ENCODE data around the gene MARVELD1. TPM values are rescaled to one million over a fixed set of nuclear protein-coding genes. Genes with fewer than 3 reads are reported as not detected.

Gene MARVELD1
- total RNA-seq, 1 donor from 2014 or later: 75.4 TPM

DNA sequence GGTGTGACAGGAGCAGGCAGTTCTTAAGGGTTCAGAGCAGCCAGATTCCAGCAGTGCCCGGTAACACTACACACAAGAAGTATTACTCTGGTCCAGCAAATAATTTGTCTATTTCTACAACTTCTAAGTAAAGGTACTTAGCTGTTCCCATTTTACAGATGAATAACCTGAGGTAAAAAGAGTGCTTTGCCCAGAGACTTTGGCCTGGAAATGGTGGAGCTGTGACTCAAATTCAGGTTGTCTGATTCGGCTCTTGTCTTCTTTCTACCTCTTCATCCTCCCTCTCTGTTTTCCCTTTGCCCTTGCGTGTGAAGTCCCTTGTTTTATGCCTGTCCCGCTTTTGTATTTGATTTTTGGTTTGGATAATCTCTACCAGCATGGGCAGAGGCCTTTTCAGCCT is 41.2 kb downstream of the MARVELD1 start:
- H3K36me3 Mint-ChIP-seq: peaks cover 33% of the 10 kb centered on the region
- H3K4me1 Mint-ChIP-seq: no peaks in the 10 kb centered on the region
- DNase-seq (ENCODE audit: low spot score in 2 of 2, unreplicated experiment in 2 of 2): no peak
- no peak overlapping the region for H3K27ac Mint-ChIP-seq
- no peak overlapping the region for H3K4me3 Mint-ChIP-seq
- H3K9me3 Mint-ChIP-seq: no peaks in the 10 kb centered on the region
- TF ChIP-seq CTCF (IDR thresholded peaks at IDR 0.05; ENCODE audit: unreplicated experiment): no peak
- H3K27me3 Mint-ChIP-seq (ENCODE audit: low read depth): no peaks in the 10 kb centered on the region

DNA sequence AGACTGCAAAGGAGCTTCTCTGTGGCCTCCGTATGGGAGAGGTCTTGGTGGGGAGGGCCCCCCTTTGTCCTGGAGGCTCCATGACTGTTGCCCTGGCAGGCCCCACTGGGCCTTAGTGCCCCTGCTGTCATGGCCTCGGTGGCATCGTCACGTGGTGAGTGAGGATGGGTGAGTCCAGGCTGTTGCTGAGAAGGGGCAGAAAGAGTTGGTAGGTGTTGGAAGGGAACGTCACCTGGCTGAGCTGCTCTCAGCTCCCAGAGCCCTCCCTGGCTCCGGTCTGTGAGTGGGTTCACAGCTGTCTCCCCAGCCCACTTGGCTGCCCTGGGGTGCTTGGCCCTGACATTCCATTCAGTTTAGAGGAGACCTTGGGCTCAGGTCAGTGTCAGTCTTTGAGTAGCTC is 42.2 kb downstream of the MARVELD1 start:
- H3K27me3 Mint-ChIP-seq (ENCODE audit: low read depth): no peaks in the 10 kb centered on the region
- H3K9me3 Mint-ChIP-seq: no peaks in the 10 kb centered on the region
- TF ChIP-seq CTCF (IDR thresholded peaks at IDR 0.05; ENCODE audit: unreplicated experiment): no peak
- DNase-seq (ENCODE audit: low spot score in 2 of 2, unreplicated experiment in 2 of 2): no peak
- no peaks in the 10 kb centered on the region for H3K4me1 Mint-ChIP-seq
- H3K36me3 Mint-ChIP-seq: peaks cover 33% of the 10 kb centered on the region
- no peak overlapping the region for H3K4me3 Mint-ChIP-seq
- no peak overlapping the region for H3K27ac Mint-ChIP-seq

GRCh38 chr10:97757471-97757870 is 43.9 kb downstream of the MARVELD1 start:
- Mint-ChIP-seq H3K36me3 (peaks cover 26% of the 10 kb centered on the region), H3K9me3 (no peaks in the 10 kb centered on the region), H3K4me1 (no peaks in the 10 kb centered on the region), H3K27me3 (ENCODE audit: low read depth) (no peaks in the 10 kb centered on the region), H3K4me3 (no peak overlapping the region), H3K27ac (no peak overlapping the region)
- no peak for TF ChIP-seq CTCF (IDR thresholded peaks at IDR 0.05; ENCODE audit: unreplicated experiment)
- no peak for DNase-seq (ENCODE audit: low spot score in 2 of 2, unreplicated experiment in 2 of 2)

- peaks cover 13% of the 10 kb centered on the region for H3K36me3 Mint-ChIP-seq
- H3K27ac Mint-ChIP-seq: no peak overlapping the region
- peak; percentile 64 for TF ChIP-seq CTCF (IDR thresholded peaks at IDR 0.05; ENCODE audit: unreplicated experiment)
- H3K9me3 Mint-ChIP-seq: no peaks in the 10 kb centered on the region
- no peaks in the 10 kb centered on the region for H3K27me3 Mint-ChIP-seq (ENCODE audit: low read depth)
- peak in 1 of 2 experiments; percentile 72 for DNase-seq (ENCODE audit: low spot score in 2 of 2, unreplicated experiment in 2 of 2)
- no peaks in the 10 kb centered on the region for H3K4me1 Mint-ChIP-seq
- H3K4me3 Mint-ChIP-seq: no peak overlapping the region
These were observed 45.8 kb downstream of the MARVELD1 start for GRCh38 chr10:97759158-97759887.

GRCh38 chr10:97759946-97760345 is 46.4 kb downstream of the MARVELD1 start:
- H3K9me3 Mint-ChIP-seq: no peaks in the 10 kb centered on the region
- peaks cover 6% of the 10 kb centered on the region for H3K36me3 Mint-ChIP-seq
- H3K27ac Mint-ChIP-seq: no peak overlapping the region
- DNase-seq (ENCODE audit: low spot score in 2 of 2, unreplicated experiment in 2 of 2): no peak
- TF ChIP-seq CTCF (IDR thresholded peaks at IDR 0.05; ENCODE audit: unreplicated experiment): no peak
- no peaks in the 10 kb centered on the region for H3K4me1 Mint-ChIP-seq
- H3K4me3 Mint-ChIP-seq: no peak overlapping the region
- H3K27me3 Mint-ChIP-seq (ENCODE audit: low read depth): no peaks in the 10 kb centered on the region
